WTC11 (cell line): ENCODE results near the gene PVALB. TPM values are rescaled to one million over a fixed set of nuclear protein-coding genes. Genes with fewer than 3 reads are reported as not detected.

Source experiments
- ATAC-seq: fragments of 200-7000 bp; cut with Tn5 transposase; 2 replicates; pipeline ENCODE4 v1.10.0; 2021; ENCODE audit warnings: mild to moderate bottlenecking, moderate library complexity
- CTCF ChIA-PET: fragments of 300-600 bp; sonication (Branson Sonifier 250); formaldehyde crosslinking; loops from one replicate; lab custom pipeline; 2021; ENCODE audit warnings: antibody characterized with exemption; lab: Charles Lee
- POLR2A ChIA-PET: fragments of 350-600 bp; sonication (Branson Sonifier 250); formaldehyde crosslinking; loops from one replicate; lab custom pipeline; 2021; ENCODE audit warnings: antibody characterized with exemption; lab: Charles Lee
- DNase-seq: peaks from one replicate; pipeline ENCODE4 v3.0.0; 2021; ENCODE audit warnings: low spot score
- H3K27ac Mint-ChIP-seq: 2 replicates; pipeline ENCODE4 v1.8.0; 2021; ENCODE audit warnings: mixed read lengths
- H3K27me3 Mint-ChIP-seq: 2 replicates; pipeline ENCODE4 v1.8.0; 2021; ENCODE audit warnings: low read depth, mild to moderate bottlenecking, moderate library complexity, mixed read lengths
- H3K36me3 Mint-ChIP-seq: 2 replicates; pipeline ENCODE4 v1.8.0; 2021; ENCODE audit warnings: mixed read lengths
- H3K4me1 Mint-ChIP-seq: 2 replicates; pipeline ENCODE4 v1.8.0; 2022; ENCODE audit warnings: mixed read lengths
- H3K4me3 Mint-ChIP-seq: 2 replicates; pipeline ENCODE4 v1.8.0; 2021; ENCODE audit warnings: mild to moderate bottlenecking, moderate library complexity, mixed read lengths
- H3K9me3 Mint-ChIP-seq: 2 replicates; pipeline ENCODE4 v1.8.0; 2021; ENCODE audit warnings: mixed read lengths
- AFF4 ChIP-seq: sonication (generic); formaldehyde crosslinking; IDR thresholded peaks from 2 replicates; pipeline ENCODE4 v1.8.1; 2023; ENCODE audit warnings: mild to moderate bottlenecking, missing genetic modification reagents, borderline replicate concordance
- ATF3 ChIP-seq: sonication (generic); formaldehyde crosslinking; conservative IDR thresholded peaks from 2 replicates; pipeline ENCODE4 v1.8.1; 2022; ENCODE audit warnings: mild to moderate bottlenecking, missing genetic modification reagents
- ATF6 ChIP-seq: sonication (generic); formaldehyde crosslinking; IDR thresholded peaks from 2 replicates; pipeline ENCODE4 v1.8.1; 2023; ENCODE audit warnings: mild to moderate bottlenecking, missing genetic modification reagents
- CBFB ChIP-seq: sonication (generic); formaldehyde crosslinking; IDR thresholded peaks from 2 replicates; pipeline ENCODE4 v1.8.1; 2022; ENCODE audit warnings: mild to moderate bottlenecking, low read depth, missing genetic modification reagents
- CDX4 ChIP-seq: fragments of 250-450 bp; sonication (Bioruptor Pico); IDR thresholded peaks from 2 replicates; pipeline ENCODE4 v1.9.0; 2021; ENCODE audit warnings: moderate library complexity, mild to moderate bottlenecking, inconsistent platforms, borderline replicate concordance
- CTCF ChIP-seq: fragments of 200-600 bp; IDR thresholded peaks from 2 replicates; pipeline ENCODE4 v1.8.0; 2022; ENCODE audit warnings: antibody characterized with exemption
- E2F1 ChIP-seq: sonication (generic); formaldehyde crosslinking; IDR thresholded peaks from 2 replicates; pipeline ENCODE4 v1.8.0; 2022; ENCODE audit warnings: mild to moderate bottlenecking, missing genetic modification reagents
- ELF4 ChIP-seq: sonication (generic); formaldehyde crosslinking; IDR thresholded peaks from 2 replicates; pipeline ENCODE4 v1.8.1; 2022; ENCODE audit warnings: low read depth, mild to moderate bottlenecking, moderate library complexity, missing genetic modification reagents
- ETV6 ChIP-seq: sonication (generic); formaldehyde crosslinking; IDR thresholded peaks from 2 replicates; pipeline ENCODE4 v1.8.1; 2022; ENCODE audit warnings: mild to moderate bottlenecking, missing genetic modification reagents
- FOXK1 ChIP-seq: sonication (generic); formaldehyde crosslinking; IDR thresholded peaks from 2 replicates; pipeline ENCODE4 v1.8.0; 2022; ENCODE audit warnings: mild to moderate bottlenecking, moderate library complexity, missing genetic modification reagents
- MLX ChIP-seq: sonication (generic); formaldehyde crosslinking; IDR thresholded peaks from 2 replicates; pipeline ENCODE4 v1.8.1; 2023; ENCODE audit warnings: mild to moderate bottlenecking, missing genetic modification reagents, moderate library complexity
- OVOL2 ChIP-seq: fragments of 250-450 bp; sonication (Bioruptor Pico); IDR thresholded peaks from 2 replicates; pipeline ENCODE4 v1.9.0; 2021; ENCODE audit warnings: mild to moderate bottlenecking, borderline replicate concordance
- PREB ChIP-seq: sonication (generic); formaldehyde crosslinking; IDR thresholded peaks from 2 replicates; pipeline ENCODE4 v1.8.1; 2022; ENCODE audit warnings: mild to moderate bottlenecking, missing genetic modification reagents, moderate library complexity, borderline replicate concordance
- SMAD4 ChIP-seq: sonication (generic); formaldehyde crosslinking; IDR thresholded peaks from 2 replicates; pipeline ENCODE4 v1.8.0; 2022; ENCODE audit warnings: mild to moderate bottlenecking, missing genetic modification reagents
- TEAD4 ChIP-seq: sonication (generic); formaldehyde crosslinking; IDR thresholded peaks from 2 replicates; pipeline ENCODE4 v1.8.0; 2022; ENCODE audit warnings: mild to moderate bottlenecking, missing genetic modification reagents
- ZBTB21 ChIP-seq: sonication (generic); formaldehyde crosslinking; IDR thresholded peaks from 2 replicates; pipeline ENCODE4 v1.8.1; 2023; ENCODE audit warnings: mild to moderate bottlenecking, missing genetic modification reagents, borderline replicate concordance
- ZNF219 ChIP-seq: sonication (generic); formaldehyde crosslinking; IDR thresholded peaks from 2 replicates; pipeline ENCODE4 v1.8.0; 2023; ENCODE audit warnings: missing genetic modification reagents, mild to moderate bottlenecking, borderline replicate concordance
- ZNF232 ChIP-seq: sonication (generic); formaldehyde crosslinking; IDR thresholded peaks from 2 replicates; pipeline ENCODE4 v1.8.0; 2022; ENCODE audit warnings: mild to moderate bottlenecking, missing genetic modification reagents
- ZNF263 ChIP-seq: sonication (generic); formaldehyde crosslinking; IDR thresholded peaks from 2 replicates; pipeline ENCODE4 v1.8.1; 2022; ENCODE audit warnings: low read depth, mild to moderate bottlenecking, moderate library complexity, missing genetic modification reagents
- ZNF416 ChIP-seq: fragments of 250-450 bp; sonication (Bioruptor Pico); IDR thresholded peaks from 2 replicates; pipeline ENCODE4 v1.9.0; 2021; ENCODE audit warnings: mild to moderate bottlenecking, inconsistent platforms
- ZNF423 ChIP-seq: fragments of 250-450 bp; sonication (Bioruptor Pico); IDR thresholded peaks from 2 replicates; pipeline ENCODE4 v2.1.2; 2022; ENCODE audit warnings: mild to moderate bottlenecking, moderate library complexity
- total RNA-seq: library from RNA; stranded (reverse); gene quantifications from 3 replicates; pipeline ENCODE4 v1.2.3, GENCODE V29; 2021

The PVALB gene
- total RNA-seq, 1 experiment from 2014 or later: 2.7 TPM

- TF ChIP-seq AFF4 (CRISPR knock-in tag) (no peak), OVOL2 (CRISPR knock-in tag) (no peak), ZNF263 (CRISPR knock-in tag) (no peak), ETV6 (CRISPR knock-in tag) (no peak), E2F1 (CRISPR knock-in tag) (no peak), SMAD4 (no peak), ZBTB21 (CRISPR knock-in tag) (no peak), CDX4 (no peak), ELF4 (CRISPR knock-in tag) (no peak), TEAD4 (CRISPR knock-in tag) (no peak)
- TF ChIP-seq, all 79 proteins: peak for 0
Measured at GRCh38 chr22:36763576-36763975, 53.3 kb downstream of the PVALB start (continued).

GRCh38 chr22:36762687-36763260, 54.1 kb downstream of the PVALB start:
- Mint-ChIP-seq H3K36me3 (peaks cover 23% of the 10 kb centered on the region), H3K9me3 (no peaks in the 10 kb centered on the region)
- CTCF ChIA-PET: no interaction called here
- TF ChIP-seq ZNF423 (CRISPR knock-in tag): no peak
- no peak for TF ChIP-seq ATF3 (CRISPR knock-in tag)
- TF ChIP-seq PREB: no peak
- no peak for TF ChIP-seq CTCF
- no peak for TF ChIP-seq FOXK1 (CRISPR knock-in tag)
- no peak for TF ChIP-seq MLX
- no peak for TF ChIP-seq ZNF416 (CRISPR knock-in tag)
- no peak for TF ChIP-seq ZNF219 (CRISPR knock-in tag)
- TF ChIP-seq ZNF232 (CRISPR knock-in tag): no peak
- no peak for TF ChIP-seq CBFB (CRISPR knock-in tag)
- TF ChIP-seq ATF6 (CRISPR knock-in tag): no peak

More at GRCh38 chr22:36762687-36763260, 54.1 kb downstream of the PVALB start:
- Mint-ChIP-seq H3K4me1 (peaks cover 13% of the 10 kb centered on the region), H3K27ac (no peak overlapping the region), H3K4me3 (no peak overlapping the region), H3K27me3 (no peaks in the 10 kb centered on the region)
- no peak for DNase-seq
- ATAC-seq: no peak
- POLR2A ChIA-PET: no interaction called here
